ENCODE data around the gene MYO9A.

- TF ChIP-seq CTCF (IDR thresholded peaks at IDR 0.05), result no peak
- no peak for TF ChIP-seq ZFX (IDR thresholded peaks at IDR 0.05; ENCODE audit: borderline replicate concordance)
Measured at GRCh38 chr15:71920573-71920972, 197.4 kb downstream of the MYO9A start.

Measured in 22Rv1 (cell line).